Glomerular visceral epithelial cell (primary cell): Measurements from ENCODE around the gene BSDC1.

Experiments used
- DNase-seq: peaks from one replicate; pipeline ENCODE4 v3.0.0-alpha.2; 2016; ENCODE audit errors: extremely low spot score

BSDC1 gene

DNA sequence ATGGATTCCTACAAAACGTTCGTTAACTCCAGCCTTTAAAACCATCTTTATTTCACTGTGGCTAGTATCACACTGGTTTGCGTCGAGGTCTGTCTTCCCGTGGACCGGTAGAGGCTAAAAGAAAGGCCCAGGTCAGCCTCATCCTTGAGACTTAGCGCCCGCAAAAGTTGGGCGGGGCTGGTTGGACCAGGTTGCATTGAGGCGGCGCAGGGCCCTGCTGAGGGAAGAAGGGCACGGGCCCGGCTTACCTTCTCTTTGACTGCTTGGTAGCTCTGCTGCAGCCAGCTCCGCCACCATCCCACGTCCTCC is 455 bp downstream of the BSDC1 start:
- peak; percentile 25 for DNase-seq

DNA sequence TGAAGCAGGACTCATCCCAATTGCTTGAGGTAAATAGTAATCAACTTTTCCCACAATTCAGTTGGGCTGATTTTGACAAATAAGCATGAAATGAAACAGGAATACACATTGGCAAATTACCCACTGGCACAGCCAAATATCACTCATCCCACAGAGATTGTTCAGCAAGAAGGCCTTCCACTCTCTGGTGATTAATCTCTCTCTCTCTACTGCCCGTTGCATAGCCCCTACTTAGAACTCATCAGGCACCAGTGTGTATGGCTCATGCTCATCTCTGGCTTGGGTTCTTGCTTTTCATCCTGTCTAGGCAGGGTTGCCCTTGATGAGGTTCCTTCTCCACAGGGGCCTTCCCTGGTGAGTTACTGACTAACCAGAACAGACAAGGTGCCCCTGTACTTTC is 1.1 kb downstream of the BSDC1 start:
- no peak for DNase-seq

DNA sequence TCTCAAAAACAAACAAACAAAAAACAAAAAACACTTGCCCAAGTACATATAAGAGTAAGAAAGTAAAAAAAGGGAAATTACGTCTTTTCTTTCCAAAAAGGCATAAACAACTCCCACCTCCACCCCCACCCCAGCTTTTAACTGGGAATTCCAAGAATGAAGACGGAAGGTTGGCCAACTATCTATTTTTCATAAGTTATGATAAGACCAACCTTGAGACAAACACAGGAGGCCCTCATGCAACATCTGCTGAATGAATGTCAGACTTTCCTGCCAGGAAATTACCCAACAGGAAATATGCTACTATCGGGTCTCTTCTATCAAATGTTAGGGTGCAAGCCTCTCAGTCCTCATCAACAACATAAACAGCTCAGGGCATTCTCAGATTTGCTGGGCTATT is 1.9 kb downstream of the BSDC1 start:
- DNase-seq, result no peak

DNA sequence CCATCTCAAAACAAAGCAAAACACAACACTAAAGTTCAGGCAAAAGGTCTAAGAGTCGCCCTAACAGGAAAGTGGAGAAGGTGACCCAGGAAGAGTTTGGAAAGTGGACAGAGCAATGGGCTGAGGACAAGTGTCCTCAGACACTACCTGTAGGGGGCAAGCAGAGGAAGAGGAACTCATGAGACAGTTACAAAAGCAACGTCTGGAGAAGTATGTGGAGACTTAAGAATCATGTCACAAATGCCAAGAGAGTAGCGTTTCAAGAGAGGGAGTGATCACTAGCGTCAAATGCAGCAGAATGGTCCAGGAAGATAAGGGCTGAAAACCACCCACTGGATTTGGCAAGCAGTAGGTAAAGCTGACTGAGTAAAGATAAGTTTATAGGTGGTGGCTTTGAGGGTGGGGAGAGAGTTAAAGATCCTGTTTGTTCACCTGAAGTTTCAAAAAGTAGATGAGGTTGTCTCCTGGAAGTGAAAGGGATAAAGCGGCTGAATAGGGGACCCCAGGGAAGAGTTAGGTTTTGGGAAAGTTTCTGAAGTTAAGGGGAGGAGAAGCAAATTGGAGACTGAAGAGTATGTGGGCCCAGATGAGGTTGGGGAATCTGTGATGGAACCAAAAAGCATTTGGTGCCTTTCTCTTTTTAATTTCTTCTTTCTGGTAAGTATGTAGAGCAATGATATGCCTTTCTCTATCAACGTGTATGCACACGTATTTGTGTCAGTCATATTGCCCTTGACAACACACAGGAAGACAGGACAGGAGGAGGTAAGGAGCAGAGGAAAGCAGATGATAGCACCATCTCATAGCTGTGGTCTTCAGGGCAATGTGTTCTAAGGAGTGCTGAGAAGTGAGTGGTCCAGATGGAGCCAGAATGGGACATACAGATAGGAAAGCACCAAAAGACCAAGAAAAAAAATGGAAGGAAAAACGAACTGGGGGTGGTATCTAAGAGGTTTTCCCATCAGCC is 3.1 kb downstream of the BSDC1 start:
- no peak for DNase-seq

DNA sequence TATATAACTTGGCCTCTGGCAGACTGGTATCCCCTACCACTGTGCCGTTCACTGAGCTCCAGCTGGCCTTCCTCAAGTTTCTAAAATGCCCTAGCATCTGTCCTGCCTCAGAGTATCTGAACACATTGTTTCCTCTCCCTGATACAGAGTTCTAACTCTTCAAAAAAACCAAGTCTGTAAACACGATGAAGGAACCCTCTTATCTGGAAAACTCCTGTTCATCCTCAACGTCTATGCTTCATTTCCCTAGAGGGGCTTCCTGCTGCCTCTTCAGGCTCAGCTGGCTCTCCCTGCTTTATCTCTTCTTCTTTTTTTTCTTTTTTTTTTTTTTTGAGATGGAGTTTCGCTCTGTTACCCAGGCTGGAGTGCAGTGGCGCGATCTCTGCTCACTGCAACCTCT is 5.6 kb downstream of the BSDC1 start:
- no peak for DNase-seq

DNA sequence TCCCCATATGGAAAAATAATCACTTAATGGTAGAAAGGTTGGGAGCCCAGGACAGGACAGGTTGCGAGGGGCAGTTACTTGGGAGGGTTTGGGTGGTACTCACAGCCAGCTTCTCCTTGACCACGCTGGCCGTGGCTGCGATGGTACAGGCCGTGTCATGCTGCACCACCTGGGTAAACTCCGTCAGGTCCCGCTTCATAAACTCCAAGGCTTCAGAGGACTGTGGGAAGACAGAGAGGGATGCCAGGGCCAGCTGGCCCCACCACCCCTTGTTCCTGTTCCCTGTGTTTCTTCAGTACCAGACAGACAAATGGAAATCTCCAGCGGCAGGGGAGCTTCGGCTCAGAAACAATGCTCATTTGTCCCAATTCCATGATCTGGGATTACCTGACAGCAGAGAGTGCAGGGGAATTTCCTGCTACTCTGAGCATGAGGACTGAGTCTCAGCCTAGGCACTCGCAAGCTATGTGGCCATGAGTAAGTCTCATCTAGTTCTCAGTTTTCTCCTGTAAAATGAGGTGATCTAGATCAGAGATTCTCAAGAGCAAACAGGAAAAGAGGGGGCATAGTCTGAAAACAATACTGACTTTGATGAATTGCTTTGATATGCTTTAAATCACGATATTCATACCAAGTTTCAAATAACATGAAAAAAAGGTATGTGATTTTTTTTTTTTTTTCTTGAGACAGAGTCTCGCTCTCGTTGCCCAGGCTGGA is 7.4 kb downstream of the BSDC1 start:
- DNase-seq, result no peak

DNA sequence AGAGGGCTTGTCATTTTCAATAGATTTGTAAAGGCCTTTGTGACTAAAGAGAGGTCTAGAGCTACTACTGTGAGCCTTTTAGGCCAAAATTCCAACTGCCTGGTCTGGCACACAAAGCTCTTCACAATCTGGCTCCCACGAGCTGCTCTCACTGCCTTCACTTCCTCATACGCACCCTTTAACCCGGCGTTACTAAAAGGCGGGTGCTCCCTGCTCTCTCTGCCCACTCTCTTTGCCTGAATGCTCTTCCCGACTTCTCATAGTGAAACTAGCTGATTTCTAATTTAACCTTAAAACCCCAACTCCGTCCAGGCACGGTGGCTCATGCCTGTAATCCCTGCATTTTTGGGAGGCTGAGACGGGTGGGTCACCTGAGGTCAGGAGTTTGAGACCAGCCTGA is 14.2 kb downstream of the BSDC1 start:
- no peak for DNase-seq

DNA sequence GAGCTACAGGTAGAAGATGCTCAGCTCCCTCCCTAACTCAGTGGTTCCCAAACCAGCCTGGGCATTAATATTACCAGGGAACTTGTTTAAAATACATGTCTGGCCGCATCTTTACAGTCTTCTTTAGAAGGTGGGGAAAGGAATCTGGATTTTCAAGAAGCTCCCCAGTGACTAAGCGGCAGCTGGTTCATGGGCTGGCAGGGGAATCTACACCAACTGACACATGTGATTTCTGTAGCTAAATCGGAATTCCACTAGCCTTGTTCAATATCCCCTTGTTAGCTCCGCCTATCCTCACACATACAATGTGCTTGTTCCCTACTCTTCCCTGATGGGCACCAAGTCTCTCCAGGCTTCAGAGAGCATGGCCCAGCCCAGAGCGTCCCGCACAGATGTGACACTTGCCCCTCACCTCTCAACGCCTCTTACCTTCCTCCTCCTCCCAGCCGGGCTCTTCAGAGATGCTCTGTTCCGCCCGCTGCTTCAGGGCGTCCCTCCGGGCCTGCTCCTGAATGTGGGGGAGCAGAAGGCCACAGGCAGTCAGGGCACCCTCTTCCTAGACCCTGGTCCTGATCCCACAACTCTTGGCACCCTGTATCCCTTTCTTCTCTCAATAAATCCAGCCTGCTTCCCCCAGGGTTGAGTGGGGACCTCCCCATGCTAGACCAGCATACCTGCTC is 16.6 kb downstream of the BSDC1 start:
- DNase-seq, result no peak

DNA sequence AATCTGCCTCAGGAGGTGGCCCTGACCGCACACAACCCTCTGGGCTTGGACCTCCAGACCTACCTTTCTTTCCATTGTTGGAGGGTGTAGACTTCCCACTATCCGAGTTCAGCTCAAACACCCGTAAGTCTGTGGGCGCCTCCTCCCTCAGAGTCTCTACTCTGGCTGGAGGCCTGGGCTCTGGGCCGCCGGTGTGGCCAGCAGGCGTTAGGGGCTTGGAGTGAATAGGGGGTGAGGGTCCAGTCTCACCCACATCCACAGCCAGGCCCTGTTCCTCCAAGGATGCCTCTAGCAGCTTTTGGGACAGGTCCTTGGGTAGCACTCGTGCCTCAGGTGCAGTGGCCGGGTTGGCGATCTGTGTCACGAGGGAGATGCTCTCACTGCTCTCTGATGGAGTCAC is 18.0 kb downstream of the BSDC1 start:
- no peak for DNase-seq

DNA sequence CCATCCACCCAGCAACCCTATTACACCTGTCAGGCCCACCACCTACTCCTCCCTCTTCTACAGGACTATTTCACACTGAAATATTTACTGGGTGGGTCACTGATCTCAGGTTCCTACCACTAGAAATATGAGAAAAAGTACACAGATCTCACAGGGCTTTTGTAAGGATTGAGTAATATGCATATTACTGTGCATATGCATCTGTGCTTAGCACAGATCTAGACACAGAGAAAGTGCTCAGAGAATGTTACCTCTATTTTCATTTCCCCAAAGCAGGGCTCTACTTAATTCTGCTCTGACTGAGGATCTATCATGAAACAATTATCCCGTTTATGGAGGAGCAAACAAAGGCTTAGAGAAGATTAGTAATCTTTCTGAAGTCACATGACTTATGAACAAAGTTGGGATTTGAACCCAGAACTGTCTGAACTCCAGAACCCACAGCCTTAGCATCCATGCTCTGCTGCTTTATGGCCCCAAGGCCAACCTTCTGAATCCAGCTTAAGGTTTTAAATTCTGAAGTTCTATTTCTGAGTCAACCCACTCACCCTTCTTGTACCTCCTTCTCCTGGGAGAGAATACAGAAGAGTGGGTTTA is 20.1 kb downstream of the BSDC1 start:
- no peak for DNase-seq

DNA sequence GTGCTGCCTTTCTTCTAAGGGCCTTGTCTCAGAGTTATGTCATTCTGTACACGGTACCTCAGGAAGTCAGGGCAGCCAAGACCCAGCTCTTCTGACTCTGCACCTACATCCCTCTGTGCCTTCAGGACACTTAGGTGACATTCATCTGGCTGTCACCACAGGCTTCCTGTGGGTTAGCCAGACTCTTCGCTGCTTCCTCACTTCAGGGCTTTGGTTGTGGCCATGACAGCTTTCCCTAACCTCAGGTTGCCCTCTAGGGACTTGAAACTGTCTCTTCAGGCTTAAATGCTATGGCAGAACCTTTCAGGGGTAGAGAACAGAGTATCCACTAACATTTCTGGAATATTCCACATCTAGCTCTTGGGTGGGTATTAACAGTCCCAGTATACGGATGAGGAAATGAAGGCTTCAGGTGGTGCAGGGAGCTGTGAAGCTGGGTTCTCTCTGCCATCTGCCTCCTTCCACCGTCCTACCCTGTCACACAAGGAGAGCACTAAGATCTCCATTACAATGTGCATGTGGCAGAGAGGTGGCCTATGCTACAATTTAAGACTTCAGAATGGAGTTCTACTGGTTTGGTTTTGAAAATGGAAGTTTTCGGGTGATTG is 22.0 kb downstream of the BSDC1 start:
- DNase-seq, result no peak

DNA sequence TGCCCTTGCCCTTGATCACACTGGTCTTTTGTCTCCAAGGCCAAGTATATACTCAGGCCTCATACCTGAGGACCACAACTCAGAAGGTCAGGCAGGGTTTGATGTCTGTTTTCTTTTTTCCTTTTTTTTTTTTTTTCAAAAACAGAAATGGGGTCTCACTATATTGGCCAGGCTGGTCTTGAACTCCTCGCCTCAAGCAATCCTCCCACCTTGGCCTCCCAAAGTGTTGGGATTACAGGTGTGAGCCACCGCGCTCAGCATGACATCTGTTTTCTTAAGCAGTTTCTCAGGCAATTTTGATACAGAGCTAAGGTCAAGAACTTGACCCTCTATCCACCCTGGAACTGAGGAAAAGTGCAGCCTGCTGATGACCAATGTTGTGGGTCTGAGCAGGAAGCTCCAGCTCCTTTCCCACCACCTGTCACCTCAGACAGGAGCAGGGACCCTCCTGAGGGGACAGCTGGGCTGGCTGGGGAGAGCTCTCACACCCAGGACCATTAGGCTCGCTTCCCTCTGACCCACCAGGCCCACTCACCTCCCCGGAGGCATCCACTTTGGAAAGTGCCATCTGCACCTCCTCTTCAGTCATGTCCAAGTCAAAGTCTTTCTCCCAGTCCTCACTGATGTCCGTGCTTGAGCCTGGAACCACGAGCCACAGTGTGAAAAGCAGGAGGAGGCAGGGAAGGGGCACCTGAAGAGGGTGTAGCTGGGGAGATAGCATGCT is 26.2 kb downstream of the BSDC1 start:
- DNase-seq, result no peak

DNA sequence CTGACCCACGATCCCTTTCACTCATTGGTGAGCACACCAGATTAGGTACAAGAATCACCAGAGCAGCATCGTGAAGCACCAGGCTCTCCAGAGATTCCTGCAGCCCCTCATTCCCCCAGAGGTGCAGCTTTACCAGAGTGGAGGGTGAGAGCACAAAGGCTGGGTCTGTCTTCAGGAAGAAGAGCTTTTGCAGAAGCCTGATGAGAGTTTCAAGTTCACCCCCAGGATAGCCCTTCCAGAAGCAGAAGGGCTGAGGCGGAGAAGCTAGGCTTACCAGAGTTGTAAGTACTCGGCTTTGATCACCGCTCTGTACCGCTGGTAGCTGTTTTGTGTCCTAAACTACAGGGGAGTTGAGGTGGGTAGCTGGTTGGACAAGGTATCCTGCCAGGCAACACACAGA is 28.8 kb downstream of the BSDC1 start:
- no peak for DNase-seq

DNA sequence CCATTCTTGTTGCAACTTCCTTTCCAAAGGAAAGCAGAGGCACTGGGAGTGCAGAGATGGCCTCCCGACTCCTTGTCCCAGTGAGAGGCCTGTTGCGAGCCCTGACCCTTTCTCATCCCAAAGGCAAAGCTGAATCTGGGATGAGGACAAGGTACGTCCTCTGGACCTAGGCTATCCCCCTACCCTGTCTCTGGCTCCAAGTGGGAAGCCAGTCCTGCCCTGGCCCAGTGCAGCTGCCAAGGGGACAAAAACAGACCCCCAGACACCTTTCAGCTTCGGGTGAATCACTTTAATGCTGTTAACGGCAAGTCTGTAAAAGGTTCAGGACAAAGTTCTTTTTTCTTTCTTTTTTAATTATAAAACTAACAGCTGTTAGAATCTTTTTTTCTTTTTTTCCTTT is 29.4 kb downstream of the BSDC1 start:
- DNase-seq, result no peak

DNA sequence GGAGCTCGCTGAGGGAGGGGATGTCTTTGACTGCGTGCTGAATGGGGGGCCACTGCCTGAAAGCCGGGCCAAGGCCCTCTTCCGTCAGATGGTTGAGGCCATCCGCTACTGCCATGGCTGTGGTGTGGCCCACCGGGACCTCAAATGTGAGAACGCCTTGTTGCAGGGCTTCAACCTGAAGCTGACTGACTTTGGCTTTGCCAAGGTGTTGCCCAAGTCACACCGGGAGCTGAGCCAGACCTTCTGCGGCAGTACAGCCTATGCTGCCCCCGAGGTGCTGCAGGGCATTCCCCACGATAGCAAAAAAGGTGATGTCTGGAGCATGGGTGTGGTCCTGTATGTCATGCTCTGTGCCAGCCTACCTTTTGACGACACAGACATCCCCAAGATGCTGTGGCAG is 30.5 kb downstream of the BSDC1 start:
- DNase-seq, result no peak

DNA sequence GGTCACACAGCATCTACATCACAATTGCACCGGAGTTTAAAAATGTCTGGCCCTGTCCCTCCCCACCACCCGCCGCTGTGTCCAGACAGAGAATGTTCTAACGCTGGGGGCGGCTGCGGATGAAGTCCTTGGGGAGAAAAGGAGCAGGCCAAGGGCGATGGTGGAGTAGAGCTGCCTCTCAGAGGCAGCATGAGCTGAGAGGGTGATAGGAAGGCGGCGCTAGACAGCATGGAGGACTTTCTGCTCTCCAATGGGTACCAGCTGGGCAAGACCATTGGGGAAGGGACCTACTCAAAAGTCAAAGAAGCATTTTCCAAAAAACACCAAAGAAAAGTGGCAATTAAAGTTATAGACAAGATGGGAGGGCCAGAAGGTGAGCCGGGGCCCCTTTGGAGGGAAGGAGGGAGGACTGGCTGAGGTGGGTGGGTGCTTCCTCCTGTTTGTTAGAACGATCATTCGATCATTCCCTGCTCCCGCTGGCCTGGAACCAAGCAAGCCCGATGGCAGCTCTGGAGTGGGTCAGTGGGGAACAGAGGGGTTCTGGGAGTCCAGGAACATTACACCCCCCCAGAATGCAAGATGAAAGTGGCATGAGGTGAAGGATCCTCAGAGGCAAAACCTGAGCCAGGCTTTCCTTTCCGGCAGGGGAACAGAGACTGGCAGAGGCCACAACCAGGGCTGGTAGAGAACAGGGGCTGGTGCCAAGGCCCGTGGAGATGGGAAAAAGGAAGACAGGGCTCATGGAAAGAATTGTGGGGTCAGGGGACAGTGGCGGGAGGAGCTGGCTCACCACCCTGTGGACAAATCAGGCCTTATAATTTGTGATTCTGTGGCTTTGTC is 31.5 kb downstream of the BSDC1 start, which contains the start of the genes FAM229A and TSSK3:
Gene FAM229A, minus strand, starts transcription at position 12 of the 840 bp plus-strand sequence. CDS start 394 bp downstream, outside the sequence.
Gene TSSK3, plus strand, starts transcription at position 66 of the 840 bp plus-strand sequence. Its CDS starts 163 bp downstream, at position 229.
- no peak for DNase-seq

DNA sequence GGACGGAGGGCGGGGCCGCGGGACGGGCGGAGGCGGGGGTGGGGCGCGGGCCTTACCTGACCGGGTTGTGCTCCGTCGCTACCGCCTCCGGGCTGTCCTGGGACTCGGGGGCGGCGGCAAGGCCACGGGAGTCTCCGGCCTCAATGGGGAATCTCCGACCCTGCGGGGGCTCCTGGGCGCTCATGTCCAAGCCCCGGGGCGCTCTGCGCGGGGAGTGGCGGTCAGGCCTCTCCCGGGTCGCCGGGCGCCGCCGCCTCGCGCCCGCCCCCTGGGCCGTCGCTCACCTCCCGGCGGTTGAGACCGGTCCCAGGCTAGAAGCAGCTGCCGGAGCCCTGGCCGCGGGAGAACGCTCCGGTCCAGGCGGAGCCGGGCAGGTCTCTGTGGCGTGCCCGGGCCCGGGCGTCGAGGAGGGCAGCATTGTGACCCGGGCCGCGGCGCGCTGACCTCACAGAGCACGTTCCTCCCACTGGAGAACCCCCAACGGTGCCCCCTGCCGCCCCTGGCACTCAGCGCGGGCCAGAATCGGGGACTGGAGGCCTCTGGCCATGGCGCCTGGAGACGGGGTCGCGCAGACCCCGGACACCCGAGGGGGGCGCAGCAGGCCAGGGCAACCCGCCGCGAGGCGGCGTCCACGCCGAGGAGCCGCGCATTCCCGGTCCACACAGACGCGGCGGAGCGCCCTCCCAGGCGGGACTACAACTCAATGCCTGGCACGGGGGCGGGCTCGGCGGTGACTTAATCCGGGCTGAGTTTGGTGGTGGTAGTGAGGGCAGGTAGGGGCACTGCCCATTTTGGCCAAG is 32.4 kb downstream of the BSDC1 start:
- DNase-seq, result no peak

DNA sequence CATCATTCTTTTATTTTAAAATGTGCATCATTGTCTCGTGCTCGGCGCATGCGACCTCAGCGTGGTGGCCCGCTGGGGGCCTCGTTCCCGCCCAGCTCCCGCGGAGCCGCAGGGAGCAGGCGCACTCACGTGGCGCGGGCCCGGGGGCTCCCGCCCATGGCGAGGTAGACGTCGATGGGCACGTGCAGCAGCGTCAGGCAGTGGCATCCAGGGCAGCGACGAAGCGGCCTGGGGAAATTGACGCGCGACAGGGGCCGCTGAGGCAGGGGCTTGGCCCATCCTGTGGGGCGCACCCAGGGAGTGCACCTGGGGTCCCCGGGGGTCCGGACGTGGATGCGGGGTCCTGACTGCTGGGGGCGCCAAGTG is 33.0 kb downstream of the BSDC1 start:
- DNase-seq, result no peak

DNA sequence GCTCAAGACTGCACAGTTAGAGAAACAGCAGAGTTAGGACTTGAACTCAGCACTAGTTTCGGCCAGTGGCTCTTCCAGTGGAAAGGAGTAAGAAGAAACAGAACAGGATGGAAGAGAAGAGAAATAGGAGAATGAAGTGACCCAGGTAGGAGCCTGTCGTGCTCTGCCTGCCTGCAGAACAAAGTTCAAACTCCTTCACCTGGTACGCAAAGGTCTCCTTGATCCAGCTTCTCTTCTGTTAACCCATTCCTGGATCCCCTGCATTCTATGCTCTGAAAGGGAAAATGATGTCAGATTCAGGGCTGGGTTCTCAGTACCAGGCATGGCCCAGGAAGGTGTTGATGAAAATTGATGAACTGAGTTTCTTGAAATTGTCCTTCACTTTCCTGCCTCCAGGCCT is 35.8 kb downstream of the BSDC1 start:
- DNase-seq, result no peak
